Prostate gland (tissue), 2 donors: ENCODE measurements around the gene FAM78A. TPM values are rescaled to one million over a fixed set of nuclear protein-coding genes. Genes with fewer than 3 reads are reported as not detected.
A peak's percentile ranks its signal among the peaks of the same experiment; 100 is the strongest.

ENCODE experiments used
- DNase-seq: peaks from one replicate; pipeline ENCODE4 v3.0.0-alpha.2; 2019; ENCODE audit warnings: low spot score
- H3K27ac ChIP-seq, 2 donors: fragments of 200-600 bp; sonication (generic); 2 replicates each; pipeline ENCODE4 v1.5.1; 2017 to 2019
- H3K27me3 ChIP-seq: fragments of 200-600 bp; sonication (generic); replicated peaks from 2 replicates; pipeline ENCODE4 v1.5.1; 2019; ENCODE audit not compliant: insufficient read depth
- H3K36me3 ChIP-seq, 2 donors: fragments of 200-600 bp; sonication (generic); 1 replicate in 1 of 2; 2 replicates in 1 of 2; pipeline versions ENCODE4 v1.5.1 to v1.8.1; 2017 to 2019
- H3K4me1 ChIP-seq: fragments of 200-600 bp; sonication (generic); replicated peaks from 2 replicates; pipeline ENCODE4 v1.5.1; 2019
- H3K4me3 ChIP-seq, 2 donors: fragments of 200-600 bp; sonication (generic); 2 replicates each; pipeline ENCODE4 v1.5.1; 2017 to 2019
- H3K9me3 ChIP-seq: fragments of 200-600 bp; sonication (generic); 2 replicates; pipeline ENCODE4 v1.5.1; 2017
- POLR2A ChIP-seq: fragments of 450-650 bp; IDR thresholded peaks from one replicate; pipeline ENCODE4 v1.6.1; 2016; ENCODE audit warnings: antibody characterized with exemption, mild to moderate bottlenecking
- POLR2AphosphoS5 ChIP-seq: sonication (generic); formaldehyde crosslinking; IDR thresholded peaks from one replicate; pipeline ENCODE4 v1.6.1; 2017; ENCODE audit warnings: antibody characterized with exemption
- WGBS: methylation state at CpG from one replicate; pipeline ENCODE4 v1.1.5; 2018; 5-methylcytosine and 5-hydroxymethylcytosine counted together
- intact Hi-C: fragments of 100-400 bp; cut with DNase I; formaldehyde crosslinking; loops from one replicate; pipeline ENCODE4 v1.14.2; 2022
- total RNA-seq, 2 donors: library from RNA; depleted of rRNA; stranded (reverse); fragments of >200 nt; gene quantifications; one replicate each; pipeline ENCODE4 v1.1.0, GENCODE V29; 2016
- TF ChIP-seq, protein P1 (sequence below), 4 experiments: fragments of 200-600 bp in 2 of 4; fragments of 450-650 bp in 2 of 4; sonication (generic) in 2 of 4; IDR thresholded peaks; 1 replicate in 3 of 4; 2 replicates in 1 of 4; pipeline ENCODE4 v1.5.1; 2016 to 2019; ENCODE audit warnings: antibody characterized with exemption in 4 of 4, mild to moderate bottlenecking in 2 of 4, moderate library complexity in 2 of 4

FAM78A gene
- total RNA-seq, 2 donors from 2014 or later = 0.73 to 16.4 TPM

DNA sequence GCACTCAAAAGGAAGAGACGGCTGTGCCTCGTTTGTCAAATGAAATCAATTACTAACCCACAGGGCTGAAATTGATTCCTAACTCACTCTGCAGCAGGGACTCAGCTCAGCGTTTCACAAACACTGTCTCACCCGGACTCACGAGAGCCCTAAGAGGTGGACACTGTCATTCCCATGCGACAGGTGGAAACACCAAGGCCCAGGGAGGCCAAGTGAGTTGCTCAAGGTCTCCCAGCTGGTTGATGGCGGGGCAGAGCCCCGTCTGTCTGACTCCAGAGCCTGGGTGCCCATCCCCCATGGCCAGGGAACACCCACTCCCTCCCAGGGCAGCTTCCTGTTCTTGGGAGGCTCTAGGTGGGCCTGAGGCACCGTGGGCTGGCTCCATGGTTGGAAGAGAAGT is 11.9 kb upstream of the FAM78A start:
- TF ChIP-seq POLR2AphosphoS5 (no peak), POLR2A (no peak)
- TF ChIP-seq, protein P1, sequence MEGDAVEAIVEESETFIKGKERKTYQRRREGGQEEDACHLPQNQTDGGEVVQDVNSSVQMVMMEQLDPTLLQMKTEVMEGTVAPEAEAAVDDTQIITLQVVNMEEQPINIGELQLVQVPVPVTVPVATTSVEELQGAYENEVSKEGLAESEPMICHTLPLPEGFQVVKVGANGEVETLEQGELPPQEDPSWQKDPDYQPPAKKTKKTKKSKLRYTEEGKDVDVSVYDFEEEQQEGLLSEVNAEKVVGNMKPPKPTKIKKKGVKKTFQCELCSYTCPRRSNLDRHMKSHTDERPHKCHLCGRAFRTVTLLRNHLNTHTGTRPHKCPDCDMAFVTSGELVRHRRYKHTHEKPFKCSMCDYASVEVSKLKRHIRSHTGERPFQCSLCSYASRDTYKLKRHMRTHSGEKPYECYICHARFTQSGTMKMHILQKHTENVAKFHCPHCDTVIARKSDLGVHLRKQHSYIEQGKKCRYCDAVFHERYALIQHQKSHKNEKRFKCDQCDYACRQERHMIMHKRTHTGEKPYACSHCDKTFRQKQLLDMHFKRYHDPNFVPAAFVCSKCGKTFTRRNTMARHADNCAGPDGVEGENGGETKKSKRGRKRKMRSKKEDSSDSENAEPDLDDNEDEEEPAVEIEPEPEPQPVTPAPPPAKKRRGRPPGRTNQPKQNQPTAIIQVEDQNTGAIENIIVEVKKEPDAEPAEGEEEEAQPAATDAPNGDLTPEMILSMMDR (IDR thresholded peaks at IDR 0.05) = no peak
- Histone ChIP-seq H3K9me3 (no peaks in the 10 kb centered on the region), H3K4me1 (no peaks in the 10 kb centered on the region), H3K36me3 (no peaks in the 10 kb centered on the region), H3K27ac (no peak overlapping the region), H3K27me3 (no peaks in the 10 kb centered on the region), H3K4me3 (no peak overlapping the region)
- intact Hi-C loops = no loop called here
- 79% methylated on average over 9 of the region's 9 CpGs for WGBS
- DNase-seq = no peak

GRCh38 chr9:131287359-131287758 is 11.0 kb upstream of the FAM78A start:
- H3K4me1 ChIP-seq = no peaks in the 10 kb centered on the region
- H3K9me3 ChIP-seq = no peaks in the 10 kb centered on the region
- no peak for DNase-seq
- TF ChIP-seq, protein P1 (IDR thresholded peaks at IDR 0.05) = no peak
- TF ChIP-seq POLR2A (no peak), POLR2AphosphoS5 (no peak)
- H3K27me3 ChIP-seq = no peaks in the 10 kb centered on the region
- intact Hi-C loops = no loop called here
- no peak overlapping the region for H3K4me3 ChIP-seq
- WGBS = 81% methylated on average over 6 of the region's 6 CpGs
- H3K36me3 ChIP-seq = no peaks in the 10 kb centered on the region
- no peak overlapping the region for H3K27ac ChIP-seq

DNA sequence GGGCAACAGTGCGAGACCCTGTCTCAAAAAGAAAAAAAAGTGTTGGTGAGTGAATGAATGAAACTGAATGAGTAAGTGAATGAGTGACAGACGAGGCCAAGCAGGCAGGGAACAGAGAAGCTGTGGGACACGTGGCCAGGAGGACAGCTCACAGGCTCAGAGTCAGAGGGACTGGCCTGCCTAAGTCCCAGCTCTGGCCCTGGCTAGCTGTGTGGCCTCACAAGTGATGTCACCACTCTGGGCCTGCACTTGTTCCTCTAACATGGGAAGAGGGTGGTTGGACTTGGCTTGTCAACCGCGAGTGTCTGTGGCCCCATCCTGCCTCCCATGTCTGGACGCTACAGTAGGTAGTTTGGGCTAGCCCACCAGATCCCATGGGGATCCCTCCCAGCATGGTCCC is 8.5 kb upstream of the FAM78A start:
- Histone ChIP-seq H3K27me3 (no peaks in the 10 kb centered on the region), H3K36me3 (no peaks in the 10 kb centered on the region), H3K4me3 (no peak overlapping the region), H3K4me1 (no peaks in the 10 kb centered on the region), H3K9me3 (no peaks in the 10 kb centered on the region), H3K27ac (no peak overlapping the region)
- DNase-seq = no peak
- 89% methylated on average over 6 of the region's 6 CpGs for WGBS
- intact Hi-C loops = no loop called here
- no peak for TF ChIP-seq POLR2AphosphoS5
- no peak for TF ChIP-seq POLR2A

GRCh38 chr9:131282688-131283422 is 6.5 kb upstream of the FAM78A start:
- TF ChIP-seq POLR2A = no peak
- no peak for TF ChIP-seq POLR2AphosphoS5
- TF ChIP-seq, protein P1 (IDR thresholded peaks at IDR 0.05) = no peak
- Histone ChIP-seq H3K4me1 (no peaks in the 10 kb centered on the region), H3K36me3 (no peaks in the 10 kb centered on the region), H3K27ac (no peak overlapping the region), H3K27me3 (no peaks in the 10 kb centered on the region), H3K4me3 (peak overlapping the region in 1 of 2 donors; percentile 19), H3K9me3 (no peaks in the 10 kb centered on the region)
- intact Hi-C loops = no loop called here
- DNase-seq = no peak
- WGBS = 1% methylated on average over 36 of the region's 61 CpGs

GRCh38 chr9:131282175-131282574 is 5.9 kb upstream of the FAM78A start:
- no peaks in the 10 kb centered on the region for H3K9me3 ChIP-seq
- 77% methylated on average over 4 of the region's 4 CpGs for WGBS

More at GRCh38 chr9:131282175-131282574, 5.9 kb upstream of the FAM78A start:
- H3K36me3 ChIP-seq = no peaks in the 10 kb centered on the region
- no peak overlapping the region for H3K27ac ChIP-seq
- H3K4me3 ChIP-seq = no peak overlapping the region
- no peak for TF ChIP-seq POLR2AphosphoS5
- no peak for TF ChIP-seq POLR2A
- TF ChIP-seq, protein P1 (IDR thresholded peaks at IDR 0.05) = no peak
- DNase-seq = no peak
- no peaks in the 10 kb centered on the region for H3K4me1 ChIP-seq
- H3K27me3 ChIP-seq = no peaks in the 10 kb centered on the region
- intact Hi-C loops = no loop called here
